ENCODE results near the gene GALNT14.

DNA sequence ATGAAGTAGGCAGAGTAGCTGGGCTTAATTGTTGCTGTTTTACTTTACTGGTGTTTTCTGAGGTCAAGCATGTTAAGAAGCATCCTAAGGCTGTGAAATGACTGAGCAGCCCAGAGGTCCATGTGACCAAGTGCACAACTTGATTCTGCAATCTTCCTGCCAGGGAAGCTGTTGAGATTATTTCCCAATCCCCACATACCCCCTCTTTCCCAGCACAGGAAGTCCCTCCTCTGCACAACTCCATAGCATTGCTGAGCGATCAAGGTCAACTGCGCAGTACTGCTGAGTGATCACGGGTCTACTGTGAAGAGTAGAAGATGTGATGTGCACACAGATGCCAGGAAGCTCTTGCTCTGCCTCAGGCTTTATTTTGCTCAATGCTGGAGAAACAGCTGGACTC, 105.8 kb downstream of the GALNT14 start:
- TF ChIP-seq, protein P1, sequence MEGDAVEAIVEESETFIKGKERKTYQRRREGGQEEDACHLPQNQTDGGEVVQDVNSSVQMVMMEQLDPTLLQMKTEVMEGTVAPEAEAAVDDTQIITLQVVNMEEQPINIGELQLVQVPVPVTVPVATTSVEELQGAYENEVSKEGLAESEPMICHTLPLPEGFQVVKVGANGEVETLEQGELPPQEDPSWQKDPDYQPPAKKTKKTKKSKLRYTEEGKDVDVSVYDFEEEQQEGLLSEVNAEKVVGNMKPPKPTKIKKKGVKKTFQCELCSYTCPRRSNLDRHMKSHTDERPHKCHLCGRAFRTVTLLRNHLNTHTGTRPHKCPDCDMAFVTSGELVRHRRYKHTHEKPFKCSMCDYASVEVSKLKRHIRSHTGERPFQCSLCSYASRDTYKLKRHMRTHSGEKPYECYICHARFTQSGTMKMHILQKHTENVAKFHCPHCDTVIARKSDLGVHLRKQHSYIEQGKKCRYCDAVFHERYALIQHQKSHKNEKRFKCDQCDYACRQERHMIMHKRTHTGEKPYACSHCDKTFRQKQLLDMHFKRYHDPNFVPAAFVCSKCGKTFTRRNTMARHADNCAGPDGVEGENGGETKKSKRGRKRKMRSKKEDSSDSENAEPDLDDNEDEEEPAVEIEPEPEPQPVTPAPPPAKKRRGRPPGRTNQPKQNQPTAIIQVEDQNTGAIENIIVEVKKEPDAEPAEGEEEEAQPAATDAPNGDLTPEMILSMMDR (IDR thresholded peaks at IDR 0.05), result no peak
- no peak for TF ChIP-seq ZFX (IDR thresholded peaks at IDR 0.05; ENCODE audit: borderline replicate concordance)

Data from 22Rv1 (cell line).